ENCODE data around the gene PCNA.

Gene PCNA

DNA sequence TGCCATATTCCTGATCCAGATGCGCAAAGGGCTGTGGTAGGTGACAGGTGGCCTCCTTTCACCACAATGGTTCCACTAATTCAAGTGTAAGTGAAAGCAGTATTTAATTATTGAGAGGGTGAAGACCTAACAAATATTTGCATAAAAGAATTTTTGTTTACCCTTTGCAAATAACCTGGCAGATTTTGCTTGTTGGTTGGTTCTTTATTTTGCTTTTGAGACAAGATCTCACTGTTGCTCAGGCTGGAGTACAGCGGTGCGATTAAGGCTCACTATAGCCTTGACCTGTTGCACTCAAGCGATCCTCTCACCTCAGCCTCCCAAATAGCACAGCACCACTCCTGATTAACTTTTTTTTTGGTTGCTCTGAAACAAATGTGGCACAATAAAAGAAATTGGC, 49.2 kb downstream of the PCNA start:
- H3K27ac ChIP-seq (ENCODE audit: insufficient read depth in 1 of 2, low read depth in 1 of 2, low read length in 2 of 2, poor library complexity in 1 of 2, severe bottlenecking in 2 of 2), result no peak overlapping the region
- no peaks in the 10 kb centered on the region for H3K9me3 ChIP-seq (ENCODE audit: control extremely low read depth in 1 of 5, control insufficient read depth in 4 of 5, insufficient read depth in 2 of 5, low read depth in 1 of 5, low read length in 4 of 5)
- H3K36me3 ChIP-seq (ENCODE audit: control insufficient read depth in 4 of 4, insufficient read depth in 4 of 4, low read length in 3 of 4), result no peaks in the 10 kb centered on the region
- WGBS (ENCODE audit: insufficient coverage), result 100% methylated on average over 3 of the region's 4 CpGs
- ChIA-PET CTCF (interaction anchor here (0.6 to 1.6 kb wide), 2 partner anchors 14 to 19 kb away, joined by 3 to 4 read pairs; no protein-coding TSS in a partner anchor), POLR2A (no interaction called here)
- no peak overlapping the region for H3K4me3 ChIP-seq (ENCODE audit: control insufficient read depth in 1 of 7, extremely low read depth in 1 of 7, insufficient read depth in 4 of 7, low read depth in 2 of 7, low read length in 6 of 7)
- DNase-seq, result no peak
- peaks cover 0 to 30% (median 11%) of the 10 kb centered on the region in 4 experiments for H3K4me1 ChIP-seq (ENCODE audit: control extremely low read depth in 1 of 4, control insufficient read depth in 4 of 4, insufficient read depth in 4 of 4, low read length in 3 of 4)
- no peaks in the 10 kb centered on the region for H3K27me3 ChIP-seq (replicated peaks in 2 of 5; ENCODE audit: control insufficient read depth in 4 of 5, insufficient read depth in 5 of 5, low read length in 4 of 5)

DNA sequence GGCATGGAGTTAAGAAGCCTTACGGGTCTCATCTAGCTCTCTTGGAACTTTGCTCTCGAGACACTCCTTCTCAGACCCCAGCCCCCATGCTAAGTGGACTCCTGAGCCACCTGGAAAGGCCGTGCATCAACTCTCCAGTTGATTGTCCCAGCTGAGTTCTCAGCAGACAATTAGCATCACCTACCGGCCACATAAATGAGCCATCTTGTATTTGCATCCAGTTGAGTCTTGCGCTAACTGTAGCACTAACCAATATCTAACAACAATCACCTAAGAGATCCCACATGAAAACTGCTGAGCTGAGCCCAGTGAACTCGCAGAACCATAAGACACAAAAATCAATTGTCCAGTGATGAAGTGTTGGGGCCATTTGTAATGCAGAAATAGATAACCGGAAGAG, 49.7 kb downstream of the PCNA start:
- DNase-seq, result no peak
- 93% methylated on average over 5 of the region's 7 CpGs for WGBS (ENCODE audit: insufficient coverage)
- Histone ChIP-seq H3K27me3 (replicated peaks in 2 of 5; ENCODE audit: control insufficient read depth in 4 of 5, insufficient read depth in 5 of 5, low read length in 4 of 5) (no peaks in the 10 kb centered on the region), H3K27ac (ENCODE audit: insufficient read depth in 1 of 2, low read depth in 1 of 2, low read length in 2 of 2, poor library complexity in 1 of 2, severe bottlenecking in 2 of 2) (no peak overlapping the region), H3K4me3 (ENCODE audit: control insufficient read depth in 1 of 7, extremely low read depth in 1 of 7, insufficient read depth in 4 of 7, low read depth in 2 of 7, low read length in 6 of 7) (no peak overlapping the region), H3K36me3 (ENCODE audit: control insufficient read depth in 4 of 4, insufficient read depth in 4 of 4, low read length in 3 of 4) (no peaks in the 10 kb centered on the region), H3K4me1 (ENCODE audit: control extremely low read depth in 1 of 4, control insufficient read depth in 4 of 4, insufficient read depth in 4 of 4, low read length in 3 of 4) (peaks cover 0 to 35% (median 14%) of the 10 kb centered on the region in 4 experiments), H3K9me3 (ENCODE audit: control extremely low read depth in 1 of 5, control insufficient read depth in 4 of 5, insufficient read depth in 2 of 5, low read depth in 1 of 5, low read length in 4 of 5) (no peaks in the 10 kb centered on the region)
- ChIA-PET CTCF (interaction anchor here (1.6 kb wide), 1 partner anchor 14 kb away, joined by 4 read pairs; no protein-coding TSS in a partner anchor), POLR2A (no interaction called here)

GRCh38 chr20:5069141-5069806, 50.5 kb downstream of the PCNA start:
- Histone ChIP-seq H3K4me1 (ENCODE audit: control extremely low read depth in 1 of 4, control insufficient read depth in 4 of 4, insufficient read depth in 4 of 4, low read length in 3 of 4) (peaks cover 0 to 30% (median 14%) of the 10 kb centered on the region in 4 experiments), H3K27me3 (replicated peaks in 2 of 5; ENCODE audit: control insufficient read depth in 4 of 5, insufficient read depth in 5 of 5, low read length in 4 of 5) (no peaks in the 10 kb centered on the region), H3K36me3 (ENCODE audit: control insufficient read depth in 4 of 4, insufficient read depth in 4 of 4, low read length in 3 of 4) (no peaks in the 10 kb centered on the region), H3K9me3 (ENCODE audit: control extremely low read depth in 1 of 5, control insufficient read depth in 4 of 5, insufficient read depth in 2 of 5, low read depth in 1 of 5, low read length in 4 of 5) (no peaks in the 10 kb centered on the region), H3K4me3 (ENCODE audit: control insufficient read depth in 1 of 7, extremely low read depth in 1 of 7, insufficient read depth in 4 of 7, low read depth in 2 of 7, low read length in 6 of 7) (no peak overlapping the region), H3K27ac (ENCODE audit: insufficient read depth in 1 of 2, low read depth in 1 of 2, low read length in 2 of 2, poor library complexity in 1 of 2, severe bottlenecking in 2 of 2) (no peak overlapping the region)
- peak in 2 of 3 donors; percentile 20 to 28 for DNase-seq
- WGBS (ENCODE audit: insufficient coverage), result 73% methylated on average over 6 of the region's 8 CpGs
- CTCF ChIA-PET, result interaction anchor here (0.9 to 1.5 kb wide), 3 partner anchors 10 to 19 kb away, joined by 3 to 4 read pairs (median 4); no protein-coding TSS in a partner anchor
- POLR2A ChIA-PET, result no interaction called here

GRCh38 chr20:5067877-5068645, 51.7 kb downstream of the PCNA start:
- H3K9me3 ChIP-seq (ENCODE audit: control extremely low read depth in 1 of 5, control insufficient read depth in 4 of 5, insufficient read depth in 2 of 5, low read depth in 1 of 5, low read length in 4 of 5), result no peaks in the 10 kb centered on the region
- WGBS (ENCODE audit: insufficient coverage), result 100% methylated on average over 8 of the region's 9 CpGs
- CTCF ChIA-PET, result interaction anchor here (0.5 to 1.5 kb wide), 5 partner anchors 7 to 1193 kb away, joined by 3 to 4 read pairs (median 4); no protein-coding TSS in a partner anchor
- H3K27me3 ChIP-seq (replicated peaks in 2 of 5; ENCODE audit: control insufficient read depth in 4 of 5, insufficient read depth in 5 of 5, low read length in 4 of 5), result no peaks in the 10 kb centered on the region
- POLR2A ChIA-PET, result no interaction called here
- no peak for DNase-seq
- peaks cover 0 to 18% (median 8%) of the 10 kb centered on the region in 4 experiments for H3K4me1 ChIP-seq (ENCODE audit: control extremely low read depth in 1 of 4, control insufficient read depth in 4 of 4, insufficient read depth in 4 of 4, low read length in 3 of 4)
- H3K36me3 ChIP-seq (ENCODE audit: control insufficient read depth in 4 of 4, insufficient read depth in 4 of 4, low read length in 3 of 4), result no peaks in the 10 kb centered on the region
- no peak overlapping the region for H3K27ac ChIP-seq (ENCODE audit: insufficient read depth in 1 of 2, low read depth in 1 of 2, low read length in 2 of 2, poor library complexity in 1 of 2, severe bottlenecking in 2 of 2)
- H3K4me3 ChIP-seq (ENCODE audit: control insufficient read depth in 1 of 7, extremely low read depth in 1 of 7, insufficient read depth in 4 of 7, low read depth in 2 of 7, low read length in 6 of 7), result no peak overlapping the region

DNA sequence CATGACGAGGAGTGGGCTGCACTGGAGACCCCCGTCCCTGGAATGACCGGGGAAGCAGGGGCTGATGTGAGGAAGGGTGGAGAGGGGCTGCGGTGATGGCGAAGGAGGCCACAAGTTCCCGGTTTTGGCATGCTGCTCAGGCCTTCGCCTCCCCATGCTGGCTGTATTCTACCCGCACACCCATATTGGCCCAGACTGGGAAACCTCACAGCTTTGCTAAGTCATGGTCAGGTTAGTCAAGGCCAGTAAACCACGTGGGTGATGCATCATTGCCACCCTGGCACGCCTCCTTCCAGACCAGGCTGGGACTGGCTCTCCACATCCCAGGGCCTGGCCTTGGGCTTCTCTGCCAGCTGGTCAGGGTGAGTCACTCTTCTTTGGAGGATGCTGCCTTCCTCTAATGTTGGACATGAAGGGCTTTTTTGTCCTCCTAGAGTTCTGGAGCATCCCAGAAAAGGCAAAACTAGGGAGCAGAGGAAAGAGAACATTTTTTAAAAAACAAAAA, 53.8 kb downstream of the PCNA start:
- Histone ChIP-seq H3K36me3 (ENCODE audit: control insufficient read depth in 4 of 4, insufficient read depth in 4 of 4, low read length in 3 of 4) (no peaks in the 10 kb centered on the region), H3K27me3 (replicated peaks in 2 of 5; ENCODE audit: control insufficient read depth in 4 of 5, insufficient read depth in 5 of 5, low read length in 4 of 5) (no peaks in the 10 kb centered on the region), H3K9me3 (ENCODE audit: control extremely low read depth in 1 of 5, control insufficient read depth in 4 of 5, insufficient read depth in 2 of 5, low read depth in 1 of 5, low read length in 4 of 5) (no peaks in the 10 kb centered on the region), H3K4me1 (ENCODE audit: control extremely low read depth in 1 of 4, control insufficient read depth in 4 of 4, insufficient read depth in 4 of 4, low read length in 3 of 4) (peaks cover 0 to 18% (median 8%) of the 10 kb centered on the region in 4 experiments), H3K27ac (ENCODE audit: insufficient read depth in 1 of 2, low read depth in 1 of 2, low read length in 2 of 2, poor library complexity in 1 of 2, severe bottlenecking in 2 of 2) (no peak overlapping the region), H3K4me3 (ENCODE audit: control insufficient read depth in 1 of 7, extremely low read depth in 1 of 7, insufficient read depth in 4 of 7, low read depth in 2 of 7, low read length in 6 of 7) (no peak overlapping the region)
- POLR2A ChIA-PET, result no interaction called here
- CTCF ChIA-PET, result interaction anchor here (1.0 to 2.5 kb wide), 3 partner anchors 10 to 35 kb away, joined by 3 to 10 read pairs (median 5); no protein-coding TSS in a partner anchor
- WGBS (ENCODE audit: insufficient coverage), result 62% methylated on average over 8 of the region's 10 CpGs
- DNase-seq, result peak; percentile 73 to 88 (median 81)

DNA sequence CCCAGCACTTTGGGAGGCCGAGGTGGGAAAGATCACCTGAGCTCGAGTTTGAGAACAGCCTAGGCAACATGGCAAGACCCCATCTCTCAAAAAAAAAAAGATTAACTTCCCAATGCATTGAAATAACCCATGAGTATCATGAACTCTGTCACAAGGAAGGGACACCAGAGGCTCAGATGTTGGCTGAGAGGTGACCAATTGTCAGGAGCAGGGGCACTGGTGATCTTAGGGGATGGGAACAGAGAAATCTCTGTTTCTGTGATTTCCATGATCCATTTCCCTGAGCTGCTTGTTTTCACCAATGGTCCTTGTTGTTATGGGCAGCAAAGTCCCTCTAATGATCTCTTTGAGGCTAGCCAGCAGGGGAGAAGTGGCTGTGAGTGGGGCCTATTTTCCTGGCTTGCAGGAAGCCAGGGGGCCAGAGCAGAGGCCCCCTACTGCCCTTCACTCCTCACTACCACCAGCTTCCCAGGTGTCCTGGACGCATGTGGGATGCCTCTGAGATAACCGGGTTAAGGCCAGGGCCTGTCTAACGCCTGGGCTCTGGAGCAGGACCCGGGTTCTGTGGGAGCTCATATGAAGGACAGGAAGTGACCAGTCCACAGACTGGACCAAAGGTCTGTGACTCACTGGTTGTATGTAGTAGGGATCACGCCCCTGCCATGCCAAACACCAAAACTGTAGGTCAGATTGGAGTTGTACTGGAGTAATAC, 54.4 kb downstream of the PCNA start:
- CTCF ChIA-PET, result interaction anchor here (1.0 to 2.5 kb wide), 3 partner anchors 11 to 35 kb away, joined by 3 to 10 read pairs (median 5); no protein-coding TSS in a partner anchor
- no peak overlapping the region for H3K4me3 ChIP-seq (ENCODE audit: control insufficient read depth in 1 of 7, extremely low read depth in 1 of 7, insufficient read depth in 4 of 7, low read depth in 2 of 7, low read length in 6 of 7)
- no peak for DNase-seq
- no peaks in the 10 kb centered on the region for H3K9me3 ChIP-seq (ENCODE audit: control extremely low read depth in 1 of 5, control insufficient read depth in 4 of 5, insufficient read depth in 2 of 5, low read depth in 1 of 5, low read length in 4 of 5)
- H3K36me3 ChIP-seq (ENCODE audit: control insufficient read depth in 4 of 4, insufficient read depth in 4 of 4, low read length in 3 of 4), result no peaks in the 10 kb centered on the region
- H3K4me1 ChIP-seq (ENCODE audit: control extremely low read depth in 1 of 4, control insufficient read depth in 4 of 4, insufficient read depth in 4 of 4, low read length in 3 of 4), result peaks cover 0 to 18% (median 8%) of the 10 kb centered on the region in 4 experiments
- POLR2A ChIA-PET, result no interaction called here
- H3K27me3 ChIP-seq (replicated peaks in 2 of 5; ENCODE audit: control insufficient read depth in 4 of 5, insufficient read depth in 5 of 5, low read length in 4 of 5), result no peaks in the 10 kb centered on the region
- H3K27ac ChIP-seq (ENCODE audit: insufficient read depth in 1 of 2, low read depth in 1 of 2, low read length in 2 of 2, poor library complexity in 1 of 2, severe bottlenecking in 2 of 2), result no peak overlapping the region
- 97% methylated on average over 5 of the region's 7 CpGs for WGBS (ENCODE audit: insufficient coverage)

All from common myeloid progenitor, CD34-positive (primary cell).